Heart right ventricle (tissue), 16 donors: ENCODE data around the gene FRS2. TPM values are rescaled to one million over a fixed set of nuclear protein-coding genes. Genes with fewer than 3 reads are reported as not detected.

Experiments used
- ATAC-seq, 8 donors: fragments of 200-7000 bp; cut with Tn5 transposase; one replicate each; pipeline ENCODE4 v1.9.1; 2020; ENCODE audit warnings: mild to moderate bottlenecking in 8 of 8, moderate library complexity in 8 of 8, moderate number of reproducible peaks in 1 of 8
- DNase-seq, 2 donors: peaks; one replicate each; pipeline ENCODE4 v3.0.0-alpha.2; 2020
- H3K27ac ChIP-seq, 10 donors: fragments of 200-600 bp; sonication (generic) in 2 of 10; one replicate each; pipeline versions ENCODE4 v1.5.0 to v1.8.0; 2020 to 2022; ENCODE audit warnings: mild to moderate bottlenecking in 3 of 10
- H3K27me3 ChIP-seq, 7 donors: fragments of 200-600 bp; one replicate each; pipeline ENCODE4 v1.8.0; 2021 to 2022; ENCODE audit warnings: mild to moderate bottlenecking in 2 of 7
- H3K36me3 ChIP-seq, 9 donors: fragments of 200-600 bp; sonication (generic) in 1 of 9; one replicate each; pipeline versions ENCODE4 v1.5.0 to v1.8.0; 2020 to 2022; ENCODE audit warnings: mild to moderate bottlenecking in 2 of 9
- H3K4me1 ChIP-seq, 9 donors: fragments of 200-600 bp; sonication (generic) in 1 of 9; one replicate each; pipeline versions ENCODE4 v1.5.0 to v1.8.0; 2020 to 2022; ENCODE audit warnings: mild to moderate bottlenecking in 4 of 9
- H3K4me3 ChIP-seq, 10 donors: fragments of 200-600 bp; sonication (generic) in 2 of 10; one replicate each; pipeline versions ENCODE4 v1.5.0 to v1.8.0; 2020 to 2022; ENCODE audit warnings: mild to moderate bottlenecking in 7 of 10, moderate library complexity in 2 of 10
- H3K9me3 ChIP-seq, 11 donors: fragments of 200-600 bp in 10 of 11; sonication (generic) in 2 of 11; one replicate each; pipeline versions ENCODE4 v1.5.0 to v1.8.0; 2013 to 2022; ENCODE audit warnings: mild to moderate bottlenecking in 2 of 11, control low read depth in 1 of 11, moderate library complexity in 1 of 11
- WGBS, 2 donors: extraction: QIAGEN DNeasy Blood & Tissue Kit; methylation state at CpG; one replicate each; pipeline ENCODE4 v1.1.7; 2013; ENCODE audit warnings: inconsistent platforms in 1 of 2; 5-methylcytosine and 5-hydroxymethylcytosine counted together
- intact Hi-C, 10 donors: fragments of 100-400 bp; cut with DNase I; formaldehyde crosslinking; loops; one replicate each; pipeline versions ENCODE4 v1.11.1 to v1.14.2; 2022
- polyA plus RNA-seq, 2 donors: library from polyadenylated mRNA; stranded (reverse); fragments of 200-250 nt; gene quantifications; one replicate each; pipeline ENCODE4 v1.2.3, GENCODE V29; 2013
- total RNA-seq, 10 donors: library from RNA; stranded (reverse); fragmentation: NEBNext Ultra II Directional in 3 of 10; extraction: Animal tissue kit (Norgen Biotek cat#: 25700) in 3 of 10; gene quantifications; one replicate each; pipeline versions ENCODE4 v1.2.1 to v1.2.4, GENCODE V29; 2021 to 2023
- TF ChIP-seq, protein P1 (sequence below), 9 donors: fragments of 200-600 bp; sonication (generic) in 2 of 9; IDR thresholded peaks; one replicate each; pipeline versions ENCODE4 v1.5.0 to v1.8.0; 2021 to 2022; ENCODE audit warnings: antibody characterized with exemption in 9 of 9, mild to moderate bottlenecking in 5 of 9, moderate library complexity in 1 of 9
- donor health status: Arrhythmogenic right ventricular cardiomyopathy.
- donor health status: ischemic (EF 13 %, LVEDD 7.1; RV severe dilation, severe dysfunction).
- donor health status: healthy with polysubstance abuse.
- donor health status: DM: no; HTN: yes; CAD: no.
- donor health status: DM: no; HTN: no; CAD: no.
- donor health status: ischemic (EF 25% LVEDD 6.9; RV normal size, moderate dysfunction).
- donor health status: ischemic (EF 25% LVEDD 5.7; RV mildly dilated, moderate dysfunction).
- donor health status: healthy.
- donor health status: DM: yes; HTN: yes; CAD: no.
- donor health status: Ischemic cardiomyopathy.
- donor health status: ischemic (EF 35%, LVEDD 5.7; RV mildly dilated, moderate dysfunction).
- donor health status: nonischemic (EF 11% LVEDD 7.7; RV severe dilation, severe dysfunction).
- donor health status: DM: yes; HTN: yes; CAD: no.
- donor health status: PGD.
- donor health status: ischemic (EF 29% LVEDD 5.4; RV normal size, mild dysfunction).
- donor health status: nonischemic (EF 23%, LVEDD 6.1; RV moderate dilation, normal function).

The FRS2 gene
- total and polyA plus RNA-seq, 12 donors: 2.9 to 26.0 (median 19.7) TPM

DNA sequence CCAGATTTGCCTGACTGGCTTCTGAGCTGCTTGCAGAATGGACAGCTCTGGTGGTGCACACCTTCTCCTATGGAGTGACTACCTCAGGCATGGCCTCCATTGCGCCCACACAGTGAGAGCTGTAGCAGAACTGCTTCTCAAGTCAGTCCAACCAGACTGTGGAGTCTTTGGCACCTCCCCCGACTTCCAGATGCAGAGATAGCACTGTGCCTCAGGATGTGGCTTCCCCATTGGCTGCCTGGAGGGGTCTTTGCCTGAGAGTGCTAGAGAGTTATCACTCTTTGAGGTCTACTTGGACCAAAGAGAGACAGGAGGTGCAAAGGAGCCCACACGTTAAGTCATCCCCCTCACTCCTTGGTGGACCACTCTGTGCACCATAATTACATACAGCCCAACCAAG, 44.8 kb upstream of the FRS2 start:
- Histone ChIP-seq H3K36me3 (no peaks in the 10 kb centered on the region), H3K27me3 (no peaks in the 10 kb centered on the region), H3K4me1 (peaks cover 0 to 6% (median under 1%) of the 10 kb centered on the region in 9 donors), H3K9me3 (no peaks in the 10 kb centered on the region), H3K4me3 (no peak overlapping the region), H3K27ac (no peak overlapping the region)
- TF ChIP-seq, protein P1, sequence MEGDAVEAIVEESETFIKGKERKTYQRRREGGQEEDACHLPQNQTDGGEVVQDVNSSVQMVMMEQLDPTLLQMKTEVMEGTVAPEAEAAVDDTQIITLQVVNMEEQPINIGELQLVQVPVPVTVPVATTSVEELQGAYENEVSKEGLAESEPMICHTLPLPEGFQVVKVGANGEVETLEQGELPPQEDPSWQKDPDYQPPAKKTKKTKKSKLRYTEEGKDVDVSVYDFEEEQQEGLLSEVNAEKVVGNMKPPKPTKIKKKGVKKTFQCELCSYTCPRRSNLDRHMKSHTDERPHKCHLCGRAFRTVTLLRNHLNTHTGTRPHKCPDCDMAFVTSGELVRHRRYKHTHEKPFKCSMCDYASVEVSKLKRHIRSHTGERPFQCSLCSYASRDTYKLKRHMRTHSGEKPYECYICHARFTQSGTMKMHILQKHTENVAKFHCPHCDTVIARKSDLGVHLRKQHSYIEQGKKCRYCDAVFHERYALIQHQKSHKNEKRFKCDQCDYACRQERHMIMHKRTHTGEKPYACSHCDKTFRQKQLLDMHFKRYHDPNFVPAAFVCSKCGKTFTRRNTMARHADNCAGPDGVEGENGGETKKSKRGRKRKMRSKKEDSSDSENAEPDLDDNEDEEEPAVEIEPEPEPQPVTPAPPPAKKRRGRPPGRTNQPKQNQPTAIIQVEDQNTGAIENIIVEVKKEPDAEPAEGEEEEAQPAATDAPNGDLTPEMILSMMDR (IDR thresholded peaks at IDR 0.05): no peak
- DNase-seq (no peak), ATAC-seq (no peak)
- intact Hi-C loops: no loop called here
- 92 to 98% methylated on average over 3 of the region's 3 CpGs for WGBS, 2 donors

DNA sequence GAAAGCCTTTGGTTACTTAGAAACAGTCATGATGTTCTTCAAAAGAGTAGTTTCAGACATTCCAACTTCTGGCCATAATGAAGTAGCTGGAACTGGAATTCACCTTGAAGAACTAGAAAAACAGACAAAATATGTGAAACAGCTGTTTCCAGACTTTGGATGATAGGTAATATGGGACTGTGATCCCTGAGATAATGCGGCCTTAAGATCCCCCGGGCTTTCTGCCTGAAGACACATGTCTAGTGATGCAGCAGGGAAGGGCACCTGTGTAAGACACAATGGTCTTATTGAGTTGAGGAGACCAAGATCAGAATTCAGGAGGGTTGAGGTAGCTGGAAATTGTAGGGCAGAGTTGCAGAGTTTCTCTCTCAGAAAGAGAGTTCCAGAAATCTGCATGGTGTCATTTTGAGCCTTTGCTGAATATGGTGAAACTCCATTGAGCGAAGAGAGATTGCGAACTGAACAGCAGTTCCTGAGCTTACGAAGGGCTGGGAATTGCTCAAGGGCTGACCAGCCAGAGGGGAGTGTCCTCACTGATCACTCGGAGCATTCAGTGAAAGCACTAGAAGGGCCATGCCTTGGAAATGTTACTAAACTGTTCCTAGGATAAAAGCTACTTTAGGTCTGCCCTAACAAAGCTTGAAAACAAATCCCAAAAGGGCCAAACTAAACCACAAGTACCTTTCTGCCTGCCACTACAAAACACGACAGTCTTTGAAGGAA, 41.7 kb upstream of the FRS2 start:
- DNase-seq (no peak), ATAC-seq (no peak)
- H3K27ac ChIP-seq: no peak overlapping the region
- peaks cover 0 to 24% (median 16%) of the 10 kb centered on the region in 9 donors for H3K4me1 ChIP-seq
- no peaks in the 10 kb centered on the region for H3K27me3 ChIP-seq
- no peaks in the 10 kb centered on the region for H3K9me3 ChIP-seq
- intact Hi-C loops: no loop called here
- WGBS, 2 donors: 85 to 93% methylated on average over 7 of the region's 7 CpGs
- H3K4me3 ChIP-seq: no peak overlapping the region
- no peaks in the 10 kb centered on the region for H3K36me3 ChIP-seq
- TF ChIP-seq, protein P1 (IDR thresholded peaks at IDR 0.05): no peak

DNA sequence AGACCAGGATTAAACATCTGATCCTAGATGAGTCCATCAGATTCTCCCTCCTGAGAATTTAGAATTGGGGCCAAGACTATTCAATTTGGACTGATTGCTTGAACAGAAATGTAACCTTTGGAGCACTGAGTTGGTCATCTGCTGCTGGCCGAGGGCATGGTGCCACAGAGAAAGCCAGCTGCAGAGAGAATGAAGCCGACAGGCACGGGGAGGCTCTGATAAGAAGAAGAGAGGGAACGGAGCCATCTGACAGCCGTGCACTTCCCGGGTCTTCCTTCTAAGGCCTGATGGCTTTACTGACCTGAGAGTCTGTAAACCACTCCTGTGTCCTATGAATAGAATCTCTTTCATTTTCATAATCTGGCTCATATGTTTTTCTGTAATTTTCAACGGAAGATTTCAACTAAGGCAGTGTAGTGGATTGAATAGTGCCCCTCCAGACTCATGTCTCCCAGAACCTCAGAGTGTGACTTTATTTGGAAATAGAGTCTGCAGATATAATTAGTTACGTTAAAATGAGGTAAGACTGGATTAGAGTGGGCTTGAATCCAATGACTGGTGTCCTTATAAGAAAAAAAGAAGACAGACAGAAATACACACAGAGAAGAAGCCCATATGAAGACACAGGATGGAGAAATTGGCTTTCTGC, 39.1 kb upstream of the FRS2 start:
- H3K27me3 ChIP-seq: no peaks in the 10 kb centered on the region
- H3K27ac ChIP-seq: peak overlapping the region in 9 of 10 donors; percentile 33 to 78 (median 66)
- intact Hi-C loops: no loop called here
- no peaks in the 10 kb centered on the region for H3K36me3 ChIP-seq
- no peak overlapping the region for H3K4me3 ChIP-seq
- ATAC-seq: peak; percentile 56 to 92 (median 83)
- H3K9me3 ChIP-seq: no peaks in the 10 kb centered on the region
- 26 to 41% methylated on average over 8 of the region's 8 CpGs for WGBS, 2 donors
- TF ChIP-seq, protein P1 (IDR thresholded peaks at IDR 0.05): no peak
- DNase-seq: peak; percentile 33 to 46
- peaks cover 0 to 31% (median 16%) of the 10 kb centered on the region in 9 donors for H3K4me1 ChIP-seq

DNA sequence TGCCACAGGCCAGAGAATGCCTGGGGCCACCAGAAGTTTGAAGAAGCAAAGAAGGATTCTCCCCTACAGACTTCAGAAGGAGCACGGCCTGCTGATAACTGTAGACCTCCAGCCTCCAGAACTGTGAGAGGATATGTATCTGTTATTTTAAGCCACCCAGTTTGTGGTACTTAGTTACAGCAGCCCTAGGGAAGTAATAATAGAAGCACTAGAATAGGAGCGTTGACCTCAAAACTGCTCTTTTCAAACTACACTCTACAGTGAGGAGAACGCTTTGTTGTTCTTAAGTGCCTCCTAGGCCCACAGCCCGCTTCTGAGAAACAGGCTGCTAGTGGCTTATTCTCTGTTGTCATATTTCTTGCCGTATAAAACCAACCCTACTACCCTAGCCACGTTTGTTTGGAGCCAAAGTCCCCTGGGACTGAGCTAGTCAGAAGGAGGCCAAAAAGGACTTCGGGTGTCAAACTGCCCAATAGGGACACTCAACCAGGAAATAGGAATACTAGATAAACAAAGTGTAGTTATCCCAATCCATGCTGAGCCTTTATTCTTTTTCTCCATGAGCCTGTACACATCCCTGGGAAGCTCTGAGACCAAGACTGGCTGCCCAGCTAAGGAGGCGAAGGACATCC, 38.5 kb upstream of the FRS2 start:
- ATAC-seq (peak; percentile 43 to 93 (median 77)), DNase-seq (no peak)
- Histone ChIP-seq H3K27ac (peak overlapping the region in 9 of 10 donors; percentile 28 to 78 (median 66)), H3K27me3 (no peaks in the 10 kb centered on the region), H3K36me3 (no peaks in the 10 kb centered on the region), H3K9me3 (no peaks in the 10 kb centered on the region), H3K4me3 (no peak overlapping the region), H3K4me1 (peaks cover 0 to 31% (median 16%) of the 10 kb centered on the region in 9 donors)
- TF ChIP-seq, protein P1 (IDR thresholded peaks at IDR 0.05): no peak
- 49% methylated on average over 8 of the region's 8 CpGs for WGBS, 2 donors
- intact Hi-C loops: loop anchor here in 1 of 10 donors (1.0 kb wide), 1 partner anchor 30 kb away; no protein-coding TSS in a partner anchor
